Stimulated activated CD4-positive, alpha-beta T cell treated with anti-CD3 and anti-CD28 coated beads, Interleukin-4, amount 100 ng/mL, for 48 hours (primary cell): ENCODE measurements around the gene MRPL22.
"Not testable (repeated sequence)": the region's sequence is repeated elsewhere in the genome, so short reads cannot be mapped to it uniquely, and the experiment has no call there.

ENCODE experiments used
- DNase-seq, 2 donors: peaks; one replicate each; pipeline ENCODE4 v3.0.0-alpha.2; 2020; ENCODE audit warnings: low read depth in 2 of 2

MRPL22 gene

GRCh38 chr5:154995679-154996078 is 54.8 kb downstream of the MRPL22 start:
- DNase-seq, result no peak

DNA sequence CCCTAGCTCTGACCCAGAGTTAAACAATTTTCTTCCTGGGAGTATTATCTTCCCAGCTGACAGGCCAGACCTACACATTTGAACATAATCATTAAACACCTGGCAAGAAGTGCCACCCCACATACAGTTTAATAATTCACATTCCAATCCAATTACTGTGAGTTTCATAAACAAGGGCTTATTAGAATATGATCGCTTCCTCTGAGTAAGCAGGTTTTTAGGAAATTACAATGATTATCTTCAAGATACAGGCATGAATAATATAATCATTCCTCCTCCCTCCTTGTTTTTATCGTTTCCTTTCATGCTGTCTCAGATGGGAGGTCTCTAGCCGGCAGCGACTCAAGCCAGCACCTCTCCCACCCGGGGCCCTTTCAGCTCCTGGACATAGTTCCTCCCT is 56.9 kb downstream of the MRPL22 start:
- no peak for DNase-seq

DNA sequence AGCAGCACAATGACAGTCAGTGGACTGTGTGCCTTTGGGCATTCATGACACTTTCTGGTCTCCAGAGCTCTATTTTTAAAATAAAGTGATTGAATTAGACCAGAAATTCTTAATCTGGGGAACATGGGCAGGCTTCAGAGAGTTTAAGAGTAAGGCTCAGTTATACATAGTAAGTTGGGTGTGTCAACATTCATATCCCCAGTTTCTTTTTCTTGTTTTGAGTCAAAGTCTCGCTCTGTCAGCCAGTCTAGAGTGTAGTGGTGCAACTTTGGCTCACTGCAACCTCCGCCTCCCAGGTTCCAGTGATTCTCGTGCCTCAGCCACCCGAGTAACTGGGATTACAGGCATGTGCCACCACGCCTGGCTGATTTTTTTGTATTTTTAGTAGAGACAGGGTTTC is 59.0 kb downstream of the MRPL22 start:
- DNase-seq, result no peak

DNA sequence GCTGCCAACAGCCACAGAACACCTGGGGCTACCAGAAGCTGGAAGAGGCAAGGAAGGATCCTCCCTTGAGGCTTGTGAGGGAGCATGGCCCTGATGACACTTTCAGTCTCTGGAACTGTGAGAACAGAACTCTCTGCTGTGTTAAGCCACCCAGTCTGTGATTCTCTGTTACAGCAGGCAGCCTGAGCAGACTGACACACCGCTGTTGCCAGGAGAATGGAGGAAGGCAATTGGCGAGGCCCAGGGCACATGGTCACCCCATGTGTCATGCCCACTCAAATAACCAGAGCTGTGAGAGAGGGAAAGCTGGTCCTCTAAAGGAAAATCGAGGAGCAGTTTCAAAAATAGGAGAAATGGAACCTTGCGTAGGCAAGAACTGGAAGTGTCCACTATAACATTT is 60.6 kb downstream of the MRPL22 start:
- no peak for DNase-seq

GRCh38 chr5:155002722-155003121 is 61.8 kb downstream of the MRPL22 start:
- not testable (repeated sequence) for DNase-seq

DNA sequence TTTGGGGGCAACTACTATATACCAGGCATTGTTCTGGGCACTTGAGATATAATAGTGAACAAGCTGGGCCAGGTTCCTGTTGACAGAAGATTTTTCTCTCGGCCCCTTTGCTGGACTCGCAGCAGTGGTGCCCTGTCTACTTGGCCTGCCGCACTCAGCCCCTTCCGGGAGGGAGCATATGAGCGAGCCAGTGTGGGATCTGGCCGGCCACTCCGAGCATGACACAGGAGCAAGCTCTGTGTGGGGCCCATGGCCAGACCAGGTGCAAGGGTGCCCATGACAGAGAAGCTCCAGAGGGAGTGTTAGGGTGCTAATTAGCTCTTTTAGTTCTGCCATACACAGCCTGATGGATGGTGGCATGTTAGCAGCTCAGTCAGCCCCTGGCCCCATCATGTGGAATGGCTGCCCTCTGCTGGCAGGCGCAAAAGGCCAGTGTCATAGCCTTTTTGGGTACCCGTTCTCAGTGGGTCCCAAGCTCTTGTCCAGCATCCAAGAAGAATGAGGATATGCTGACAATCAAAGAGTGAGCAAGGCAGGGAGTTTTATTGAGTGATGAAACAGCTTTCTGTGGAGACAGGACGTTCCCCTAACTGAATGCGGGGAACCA is 63.4 kb downstream of the MRPL22 start:
- DNase-seq, result peak; percentile 10 to 12

- not testable (repeated sequence) for DNase-seq
Measured at GRCh38 chr5:155006265-155006664, 65.4 kb downstream of the MRPL22 start.

- no peak for DNase-seq
Measured at GRCh38 chr5:155008669-155009068, 67.8 kb downstream of the MRPL22 start.

- DNase-seq, result no peak
Measured at GRCh38 chr5:155010881-155011280, 70.0 kb downstream of the MRPL22 start.

DNA sequence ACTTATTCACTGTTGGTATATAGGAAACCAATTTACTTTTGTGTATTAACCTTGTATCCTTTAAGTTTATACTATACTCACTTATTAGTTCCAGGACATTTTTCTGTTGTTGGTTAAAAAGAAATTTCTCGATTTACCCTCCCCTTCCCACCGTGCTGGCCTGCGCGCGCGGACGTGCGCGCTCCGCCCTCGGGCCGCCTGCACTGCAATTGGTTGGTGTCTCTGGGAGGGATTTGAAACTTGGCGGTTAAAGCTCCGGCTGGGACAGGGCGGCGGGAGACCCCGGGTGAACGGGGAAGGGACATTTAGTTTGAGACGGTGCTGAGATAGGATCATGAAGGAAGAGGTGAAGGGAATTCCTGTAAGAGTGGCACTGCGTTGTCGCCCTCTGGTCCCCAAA is 72.7 kb downstream of the MRPL22 start, which contains the start of gene KIF4B:
Gene KIF4B, plus strand, starts transcription at position 230 of the 400 bp plus-strand sequence. Its CDS starts 105 bp downstream, at position 335.
- DNase-seq, result no peak

GRCh38 chr5:155015239-155015638 is 74.4 kb downstream of the MRPL22 start:
- no peak for DNase-seq

DNA sequence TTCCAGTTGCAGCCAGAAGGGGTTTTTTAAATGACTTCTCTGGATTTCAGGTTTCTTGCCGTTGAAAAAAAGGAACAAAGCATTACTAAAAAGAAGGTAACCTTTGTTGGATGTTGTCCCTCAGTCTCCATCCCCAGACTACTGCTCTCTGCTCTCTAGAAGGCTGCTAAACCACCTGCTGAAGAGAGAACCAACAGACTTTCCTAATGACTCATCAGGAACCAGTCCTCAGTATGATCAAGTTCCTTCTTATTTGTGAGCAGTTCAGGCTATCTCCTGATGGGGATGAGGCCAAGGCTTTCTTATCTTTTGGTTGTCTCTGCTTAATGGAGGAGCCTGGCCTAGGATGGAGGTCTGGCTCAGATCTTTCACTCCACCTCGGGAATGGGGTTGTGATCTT is 76.7 kb downstream of the MRPL22 start:
- DNase-seq, result no peak
